ENCODE data around the gene KIFAP3. TPM values are rescaled to one million over a fixed set of nuclear protein-coding genes. Genes with fewer than 3 reads are reported as not detected.
"Not testable (repeated sequence)": the region's sequence is repeated elsewhere in the genome, so short reads cannot be mapped to it uniquely, and the experiment has no call there.

KIFAP3 gene
- total RNA-seq, 1 donor from 2014 or later: 55.9 TPM

GRCh38 chr1:170071378-170071777 is 3.1 kb downstream of the KIFAP3 start:
- H3K36me3 ChIP-seq: peaks cover 11% of the 10 kb centered on the region
- no peaks in the 10 kb centered on the region for H3K27me3 ChIP-seq (ENCODE audit: low read depth)
- peaks cover 15% of the 10 kb centered on the region for H3K9me3 ChIP-seq (replicated peaks)
- DNase-seq: no peak
- TF ChIP-seq, protein P1, sequence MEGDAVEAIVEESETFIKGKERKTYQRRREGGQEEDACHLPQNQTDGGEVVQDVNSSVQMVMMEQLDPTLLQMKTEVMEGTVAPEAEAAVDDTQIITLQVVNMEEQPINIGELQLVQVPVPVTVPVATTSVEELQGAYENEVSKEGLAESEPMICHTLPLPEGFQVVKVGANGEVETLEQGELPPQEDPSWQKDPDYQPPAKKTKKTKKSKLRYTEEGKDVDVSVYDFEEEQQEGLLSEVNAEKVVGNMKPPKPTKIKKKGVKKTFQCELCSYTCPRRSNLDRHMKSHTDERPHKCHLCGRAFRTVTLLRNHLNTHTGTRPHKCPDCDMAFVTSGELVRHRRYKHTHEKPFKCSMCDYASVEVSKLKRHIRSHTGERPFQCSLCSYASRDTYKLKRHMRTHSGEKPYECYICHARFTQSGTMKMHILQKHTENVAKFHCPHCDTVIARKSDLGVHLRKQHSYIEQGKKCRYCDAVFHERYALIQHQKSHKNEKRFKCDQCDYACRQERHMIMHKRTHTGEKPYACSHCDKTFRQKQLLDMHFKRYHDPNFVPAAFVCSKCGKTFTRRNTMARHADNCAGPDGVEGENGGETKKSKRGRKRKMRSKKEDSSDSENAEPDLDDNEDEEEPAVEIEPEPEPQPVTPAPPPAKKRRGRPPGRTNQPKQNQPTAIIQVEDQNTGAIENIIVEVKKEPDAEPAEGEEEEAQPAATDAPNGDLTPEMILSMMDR (IDR thresholded peaks at IDR 0.05; ENCODE audit: borderline replicate concordance): no peak
- H3K27ac ChIP-seq (replicated peaks): no peak overlapping the region
- intact Hi-C loops (cut with micrococcal nuclease): no loop called here
- no peak overlapping the region for H3K4me3 ChIP-seq
- H3K4me1 ChIP-seq: peaks cover 49% of the 10 kb centered on the region

DNA sequence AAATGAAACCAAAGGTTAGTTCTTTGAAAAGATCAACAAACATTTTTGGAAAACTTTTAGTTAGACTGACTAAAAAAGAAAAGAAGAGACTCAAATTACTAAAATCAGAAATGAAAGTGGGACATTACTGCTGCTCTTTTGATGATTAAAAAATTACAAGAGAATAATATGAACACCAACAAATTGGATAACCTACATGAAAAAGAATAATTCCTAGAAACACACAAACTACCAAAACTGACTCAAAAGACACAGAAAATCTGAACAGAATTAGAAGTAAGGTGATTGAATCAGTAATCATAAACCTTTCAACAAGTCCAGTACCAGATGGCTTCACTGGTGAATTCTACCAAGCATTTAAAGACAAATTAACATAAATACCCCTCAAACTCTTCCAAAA is 5.6 kb downstream of the KIFAP3 start:
- Histone ChIP-seq H3K4me3 (no peak overlapping the region), H3K36me3 (peaks cover 11% of the 10 kb centered on the region), H3K4me1 (peaks cover 36% of the 10 kb centered on the region), H3K27me3 (ENCODE audit: low read depth) (no peaks in the 10 kb centered on the region), H3K27ac (replicated peaks) (no peak overlapping the region), H3K9me3 (replicated peaks) (peaks cover 15% of the 10 kb centered on the region)
- TF ChIP-seq, protein P1 (IDR thresholded peaks at IDR 0.05; ENCODE audit: borderline replicate concordance): no peak
- DNase-seq: no peak
- intact Hi-C loops (cut with micrococcal nuclease): no loop called here

- Histone ChIP-seq H3K4me3 (no peak overlapping the region), H3K9me3 (replicated peaks) (peaks cover 25% of the 10 kb centered on the region), H3K27me3 (ENCODE audit: low read depth) (no peaks in the 10 kb centered on the region), H3K4me1 (peaks cover 25% of the 10 kb centered on the region), H3K36me3 (peaks cover 11% of the 10 kb centered on the region), H3K27ac (replicated peaks) (no peak overlapping the region)
- DNase-seq: no peak
- TF ChIP-seq, protein P1 (IDR thresholded peaks at IDR 0.05; ENCODE audit: borderline replicate concordance): no peak
- intact Hi-C loops (cut with micrococcal nuclease): no loop called here
These were observed 7.2 kb downstream of the KIFAP3 start for GRCh38 chr1:170067253-170067819.

DNA sequence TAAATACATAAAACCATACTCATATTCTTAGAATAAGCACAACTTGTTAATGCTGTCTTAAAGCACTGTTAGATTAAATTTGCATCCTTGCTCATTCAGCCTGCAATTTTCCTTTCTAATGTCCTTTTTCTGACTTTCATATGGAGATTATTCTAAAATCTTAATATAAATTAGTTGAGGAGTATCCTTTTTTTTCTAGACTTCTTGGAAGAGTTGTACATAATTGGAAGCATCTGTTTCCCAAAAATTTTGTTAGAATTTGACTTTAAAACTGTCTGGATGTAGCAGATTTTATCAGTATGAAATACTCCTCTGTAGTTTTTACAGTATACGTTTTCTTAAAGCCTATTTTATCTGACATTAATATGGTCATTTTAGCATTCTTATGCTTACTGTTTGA is 9.7 kb downstream of the KIFAP3 start:
- intact Hi-C loops (cut with micrococcal nuclease): no loop called here
- no peak for DNase-seq

GRCh38 chr1:170063109-170063826 is 11.2 kb downstream of the KIFAP3 start:
- DNase-seq: no peak
- TF ChIP-seq, protein P1 (IDR thresholded peaks at IDR 0.05; ENCODE audit: borderline replicate concordance): no peak
- H3K4me1 ChIP-seq: peaks cover 23% of the 10 kb centered on the region

More for the DNA sequence above, 9.7 kb downstream of the KIFAP3 start:
- Histone ChIP-seq H3K9me3 (replicated peaks) (peaks cover 14% of the 10 kb centered on the region), H3K27ac (replicated peaks) (no peak overlapping the region), H3K4me3 (no peak overlapping the region), H3K36me3 (no peaks in the 10 kb centered on the region), H3K4me1 (peaks cover 23% of the 10 kb centered on the region), H3K27me3 (ENCODE audit: low read depth) (no peaks in the 10 kb centered on the region)
- TF ChIP-seq, protein P1 (IDR thresholded peaks at IDR 0.05; ENCODE audit: borderline replicate concordance): no peak

DNA sequence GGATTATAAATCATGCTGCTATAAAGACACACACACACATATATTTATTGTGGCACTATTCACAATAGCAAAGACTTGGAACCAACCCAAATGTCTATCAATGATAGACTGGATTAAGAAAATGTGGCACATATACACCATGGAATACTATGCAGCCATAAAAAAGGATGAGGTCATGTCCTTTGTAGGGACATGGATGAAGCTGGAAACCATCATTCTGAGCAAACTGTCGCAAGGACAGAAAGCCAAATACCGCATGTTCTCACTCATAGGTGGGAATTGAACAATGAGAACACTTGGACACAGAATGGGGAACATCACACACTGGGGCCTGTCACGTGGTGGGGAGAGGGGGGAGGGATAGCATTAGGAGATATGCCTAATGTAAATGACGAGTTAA is 12.8 kb downstream of the KIFAP3 start:
- peaks cover 18% of the 10 kb centered on the region for H3K4me1 ChIP-seq
- DNase-seq; intact Hi-C loops (cut with micrococcal nuclease); H3K36me3 ChIP-seq; H3K27me3 ChIP-seq (ENCODE audit: low read depth); H3K27ac ChIP-seq (replicated peaks); H3K4me3 ChIP-seq: not testable (repeated sequence)
- peaks cover 14% of the 10 kb centered on the region for H3K9me3 ChIP-seq (replicated peaks)

More at GRCh38 chr1:170063109-170063826, 11.2 kb downstream of the KIFAP3 start:
- no peaks in the 10 kb centered on the region for H3K36me3 ChIP-seq
- intact Hi-C loops (cut with micrococcal nuclease): no loop called here
- no peaks in the 10 kb centered on the region for H3K27me3 ChIP-seq (ENCODE audit: low read depth)
- no peak overlapping the region for H3K4me3 ChIP-seq
- H3K27ac ChIP-seq (replicated peaks): peak overlapping the region; percentile 4
- H3K9me3 ChIP-seq (replicated peaks): peaks cover 14% of the 10 kb centered on the region

DNA sequence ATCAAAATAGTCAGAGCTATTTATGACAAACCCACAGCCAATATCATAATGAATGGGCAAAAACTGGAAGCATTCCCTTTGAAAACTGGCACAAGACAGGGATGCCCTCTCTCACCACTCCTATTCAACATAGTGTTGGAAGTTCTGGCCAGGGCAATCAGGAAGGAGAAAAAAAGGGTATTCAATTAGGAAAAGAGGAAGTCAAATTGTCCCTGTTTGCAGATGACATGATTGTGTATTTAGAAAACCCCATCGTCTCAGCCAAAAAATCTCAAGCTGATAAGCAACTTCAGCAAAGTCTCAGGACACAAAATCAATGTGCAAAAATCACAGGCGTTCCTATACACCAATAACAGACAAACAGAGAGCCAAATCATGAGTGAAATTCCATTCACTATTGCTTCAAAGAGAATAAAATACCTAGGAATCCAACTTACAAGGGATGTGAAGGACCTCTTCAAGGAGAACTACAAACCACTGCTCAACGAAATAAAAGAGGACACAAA is 14.4 kb downstream of the KIFAP3 start:
- H3K36me3 ChIP-seq; intact Hi-C loops (cut with micrococcal nuclease); H3K4me3 ChIP-seq; H3K27me3 ChIP-seq (ENCODE audit: low read depth); DNase-seq; H3K27ac ChIP-seq (replicated peaks): not testable (repeated sequence)
- Histone ChIP-seq H3K9me3 (replicated peaks) (peaks cover 14% of the 10 kb centered on the region), H3K4me1 (peaks cover 13% of the 10 kb centered on the region)

All from left ventricle myocardium inferior (tissue), 1 donor.